Astrocyte (in vitro differentiated cells and primary cell): Measurements from ENCODE around the gene GLRB. TPM values are rescaled to one million over a fixed set of nuclear protein-coding genes. Genes with fewer than 3 reads are reported as not detected.

Source experiments
- DNase-seq: peaks from one replicate; pipeline ENCODE4 v3.0.0-alpha.2; 2010; ENCODE audit warnings: low read depth
- FAIRE-seq: peaks from 2 replicates; lab custom pipeline; 2011; peaks lifted over from hg19 to GRCh38; lab: Jason Lieb, UNC
- H2AFZ ChIP-seq: 2 replicates; pipeline ENCODE4 v1.6.0; 2012; ENCODE audit warnings: low read depth, low read length, inconsistent platforms
- H3K27ac ChIP-seq: 2 replicates; pipeline ENCODE4 v1.5.1; 2011; ENCODE audit warnings: low read depth, low read length, inconsistent platforms
- H3K27me3 ChIP-seq: 2 replicates; pipeline ENCODE4 v1.6.0; 2011; ENCODE audit warnings: low read length, inconsistent platforms; ENCODE audit not compliant: insufficient read depth
- H3K36me3 ChIP-seq: 2 replicates; pipeline ENCODE4 v1.5.1; 2011; ENCODE audit warnings: low read length, inconsistent platforms; ENCODE audit not compliant: insufficient read depth
- H3K4me1 ChIP-seq: 2 replicates; pipeline ENCODE4 v1.5.1; 2011; ENCODE audit warnings: low read length, inconsistent platforms; ENCODE audit not compliant: insufficient read depth
- H3K4me2 ChIP-seq: 2 replicates; pipeline ENCODE4 v1.6.0; 2012; ENCODE audit warnings: low read length, inconsistent platforms
- H3K4me3 ChIP-seq: 2 replicates; pipeline ENCODE4 v1.5.1; 2011; ENCODE audit warnings: low read depth, mild to moderate bottlenecking, low read length, inconsistent platforms; ENCODE audit not compliant: insufficient read depth
- H3K79me2 ChIP-seq: 2 replicates; pipeline ENCODE4 v1.6.0; 2012; ENCODE audit warnings: mild to moderate bottlenecking, low read length, inconsistent platforms; ENCODE audit not compliant: insufficient read depth
- H3K9ac ChIP-seq: 2 replicates; pipeline ENCODE4 v1.6.0; 2012; ENCODE audit warnings: mild to moderate bottlenecking, low read length, inconsistent platforms
- H3K9me3 ChIP-seq: 2 replicates; pipeline ENCODE4 v1.5.1; 2012; ENCODE audit warnings: low read depth, mild to moderate bottlenecking, low read length, inconsistent platforms; ENCODE audit not compliant: insufficient read depth
- H4K20me1 ChIP-seq: 2 replicates; pipeline ENCODE4 v1.6.0; 2012; ENCODE audit warnings: low read length, inconsistent platforms; ENCODE audit not compliant: insufficient read depth
- H3K27ac Mint-ChIP-seq: one replicate; pipeline ENCODE4 v1.8.0; 2021; ENCODE audit warnings: mild to moderate bottlenecking, mixed read lengths; ENCODE audit not compliant: unreplicated experiment
- H3K27me3 Mint-ChIP-seq: one replicate; pipeline ENCODE4 v1.8.0; 2021; ENCODE audit warnings: low read depth, mixed read lengths; ENCODE audit not compliant: unreplicated experiment
- H3K36me3 Mint-ChIP-seq: one replicate; pipeline ENCODE4 v1.8.0; 2021; ENCODE audit warnings: low read depth, mixed read lengths; ENCODE audit not compliant: unreplicated experiment
- H3K4me1 Mint-ChIP-seq: one replicate; pipeline ENCODE4 v1.8.0; 2021; ENCODE audit warnings: low read depth, mixed read lengths; ENCODE audit not compliant: unreplicated experiment
- H3K4me3 Mint-ChIP-seq: one replicate; pipeline ENCODE4 v1.8.0; 2021; ENCODE audit warnings: mild to moderate bottlenecking, moderate library complexity, mixed read lengths; ENCODE audit not compliant: unreplicated experiment
- H3K9me3 Mint-ChIP-seq: one replicate; pipeline ENCODE4 v1.8.0; 2021; ENCODE audit warnings: mild to moderate bottlenecking, mixed read lengths; ENCODE audit not compliant: unreplicated experiment
- CTCF ChIP-seq: IDR thresholded peaks from 2 replicates; pipeline ENCODE4 v1.5.1; 2011; ENCODE audit warnings: low read depth, mild to moderate bottlenecking, inconsistent platforms, low read length, moderate library complexity; ENCODE audit not compliant: insufficient read depth
- EZH2 ChIP-seq: IDR thresholded peaks from 2 replicates; pipeline ENCODE4 v1.6.1; 2012; ENCODE audit warnings: mild to moderate bottlenecking, low read length, inconsistent platforms; ENCODE audit not compliant: insufficient read depth
- total RNA-seq: library from RNA; stranded (reverse); gene quantifications from 2 replicates; pipeline ENCODE4 v1.2.1, GENCODE V29; 2021

The GLRB gene
- total RNA-seq, 1 donor from 2014 or later: 5.7 TPM

- Mint-ChIP-seq H3K9me3 (peaks cover 6% of the 10 kb centered on the region), H3K27ac (no peak overlapping the region), H3K4me3 (no peak overlapping the region), H3K4me1 (no peaks in the 10 kb centered on the region), H3K27me3 (no peaks in the 10 kb centered on the region), H3K36me3 (no peaks in the 10 kb centered on the region)
- Histone ChIP-seq H3K27me3 (no peaks in the 10 kb centered on the region), H4K20me1 (no peaks in the 10 kb centered on the region), H3K4me3 (no peak overlapping the region), H3K27ac (no peak overlapping the region), H3K9ac (no peak overlapping the region), H3K4me1 (no peaks in the 10 kb centered on the region), H3K4me2 (no peak overlapping the region), H2AFZ (no peak overlapping the region), H3K9me3 (no peaks in the 10 kb centered on the region), H3K79me2 (no peaks in the 10 kb centered on the region), H3K36me3 (no peaks in the 10 kb centered on the region)
- TF ChIP-seq EZH2 (no peak), CTCF (no peak)
- FAIRE-seq: no peak
- DNase-seq: no peak
Measured at GRCh38 chr4:157184300-157184699, 108.3 kb downstream of the GLRB start.

- H3K4me2 ChIP-seq: no peak overlapping the region
- DNase-seq: no peak
- no peaks in the 10 kb centered on the region for H4K20me1 ChIP-seq
- no peak overlapping the region for H3K27ac ChIP-seq
- peaks cover 6% of the 10 kb centered on the region for H3K9me3 Mint-ChIP-seq
- no peaks in the 10 kb centered on the region for H3K4me1 ChIP-seq
- no peaks in the 10 kb centered on the region for H3K4me1 Mint-ChIP-seq
- no peaks in the 10 kb centered on the region for H3K79me2 ChIP-seq
- no peak for TF ChIP-seq EZH2
- TF ChIP-seq CTCF: no peak
- H3K27ac Mint-ChIP-seq: no peak overlapping the region
- H2AFZ ChIP-seq: no peak overlapping the region
- FAIRE-seq: no peak
- no peak overlapping the region for H3K4me3 Mint-ChIP-seq
- no peak overlapping the region for H3K4me3 ChIP-seq
- H3K9me3 ChIP-seq: no peaks in the 10 kb centered on the region
- no peaks in the 10 kb centered on the region for H3K27me3 ChIP-seq
- no peak overlapping the region for H3K9ac ChIP-seq
- no peaks in the 10 kb centered on the region for H3K36me3 Mint-ChIP-seq
- no peaks in the 10 kb centered on the region for H3K36me3 ChIP-seq
- H3K27me3 Mint-ChIP-seq: no peaks in the 10 kb centered on the region
Measured at GRCh38 chr4:157185363-157185762, 109.4 kb downstream of the GLRB start.

GRCh38 chr4:157195374-157195773 lies 119.4 kb downstream of the GLRB start:
- Mint-ChIP-seq H3K9me3 (no peaks in the 10 kb centered on the region), H3K27me3 (peaks cover 3% of the 10 kb centered on the region), H3K4me1 (no peaks in the 10 kb centered on the region), H3K36me3 (no peaks in the 10 kb centered on the region), H3K27ac (no peak overlapping the region), H3K4me3 (no peak overlapping the region)
- TF ChIP-seq CTCF (no peak), EZH2 (no peak)
- no peak overlapping the region for H2AFZ ChIP-seq
- no peak for DNase-seq
- no peaks in the 10 kb centered on the region for H3K36me3 ChIP-seq
- no peaks in the 10 kb centered on the region for H4K20me1 ChIP-seq
- no peaks in the 10 kb centered on the region for H3K4me1 ChIP-seq
- H3K79me2 ChIP-seq: no peaks in the 10 kb centered on the region
- H3K9me3 ChIP-seq: no peaks in the 10 kb centered on the region
- no peak overlapping the region for H3K9ac ChIP-seq
- no peak overlapping the region for H3K27ac ChIP-seq
- no peaks in the 10 kb centered on the region for H3K27me3 ChIP-seq
- no peak for FAIRE-seq
- no peak overlapping the region for H3K4me3 ChIP-seq
- H3K4me2 ChIP-seq: no peak overlapping the region
